Activated T-cell treated with anti-CD3 and anti-CD28 coated beads, Interleukin-2, amount 50 U/mL, for 48 hours (primary cell): ENCODE measurements around the gene MRPS7.
"Not testable (repeated sequence)": the region's sequence is repeated elsewhere in the genome, so short reads cannot be mapped to it uniquely, and the experiment has no call there.

Experiments used
- DNase-seq, 2 experiments: peaks; one replicate each; pipeline ENCODE4 v3.0.0-alpha.2; 2020

Gene MRPS7

DNA sequence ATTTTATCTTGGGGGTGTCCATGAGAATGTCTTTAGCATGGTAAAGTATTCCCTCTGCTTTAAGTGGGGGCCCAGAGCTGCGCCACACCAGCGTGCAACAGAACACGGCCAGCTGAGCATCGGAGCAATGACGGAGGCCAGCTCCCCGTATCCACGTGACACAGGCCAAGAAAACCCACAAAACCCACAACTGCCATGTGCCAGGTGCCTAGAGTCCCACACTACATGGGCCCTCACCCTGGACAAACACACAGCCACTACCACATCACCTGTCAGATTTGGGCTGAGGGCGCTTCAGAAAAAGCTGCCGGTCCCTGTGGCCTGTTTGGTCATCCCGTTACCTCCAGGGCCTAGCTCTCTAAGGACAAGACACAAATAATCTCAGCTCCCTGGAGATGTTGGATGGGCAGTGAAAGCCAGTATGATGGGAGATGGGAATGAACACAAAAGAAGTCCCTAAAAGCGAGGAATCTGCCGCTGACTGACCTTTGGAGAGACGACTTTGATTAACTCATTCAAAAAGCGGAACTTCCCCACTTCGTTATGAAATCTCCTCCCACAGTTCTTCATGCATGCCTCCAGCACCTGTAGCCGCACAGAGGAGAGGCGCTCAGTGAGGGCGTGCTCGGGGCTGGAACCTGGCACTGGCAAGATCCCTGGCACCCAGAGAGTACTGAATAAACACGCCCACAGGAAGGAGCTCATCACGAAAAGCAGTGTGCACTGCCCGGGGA, 17.4 kb upstream of the MRPS7 start:
- peak in 1 of 2 experiments; percentile 31 for DNase-seq

DNA sequence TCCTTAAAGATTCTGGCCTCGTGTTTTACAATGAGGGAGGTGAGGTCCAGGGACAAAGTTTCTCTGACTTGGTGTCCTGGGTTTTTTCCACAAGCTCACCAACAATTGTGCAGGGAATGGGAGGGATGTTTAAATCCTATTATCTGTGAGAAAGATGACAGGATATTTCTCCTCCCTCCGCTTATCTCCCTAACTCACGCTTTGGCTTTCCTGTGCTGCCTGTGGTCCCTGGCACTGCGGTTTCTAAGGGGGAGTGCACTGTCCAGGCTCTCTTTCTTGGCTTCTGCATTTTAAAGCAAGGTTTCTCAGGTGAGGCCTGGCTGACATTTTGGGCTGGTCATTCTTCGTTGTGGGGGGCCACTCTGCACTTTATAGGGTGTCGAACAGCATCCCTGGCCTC, 16.7 kb upstream of the MRPS7 start:
- no peak for DNase-seq

DNA sequence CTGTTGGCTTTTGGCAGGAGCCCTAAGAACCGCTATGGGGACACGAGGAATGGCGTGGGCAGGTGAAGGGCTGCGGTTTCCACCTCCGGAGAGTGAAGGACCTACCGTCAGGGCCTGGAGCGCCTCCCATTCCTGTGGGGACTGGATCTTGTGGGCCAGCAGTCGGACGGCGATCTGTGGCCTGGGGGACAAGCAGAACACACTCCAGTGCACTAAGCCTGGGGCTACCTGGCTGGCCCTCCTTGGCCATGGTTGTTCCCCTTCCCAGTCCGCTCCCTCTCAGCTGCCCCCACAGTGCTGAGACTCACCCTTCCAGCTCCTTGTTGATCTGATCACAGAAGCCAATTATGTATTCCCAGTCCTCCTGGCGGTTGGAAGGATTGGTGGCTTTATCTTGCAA, 15.3 kb upstream of the MRPS7 start:
- DNase-seq: no peak

DNA sequence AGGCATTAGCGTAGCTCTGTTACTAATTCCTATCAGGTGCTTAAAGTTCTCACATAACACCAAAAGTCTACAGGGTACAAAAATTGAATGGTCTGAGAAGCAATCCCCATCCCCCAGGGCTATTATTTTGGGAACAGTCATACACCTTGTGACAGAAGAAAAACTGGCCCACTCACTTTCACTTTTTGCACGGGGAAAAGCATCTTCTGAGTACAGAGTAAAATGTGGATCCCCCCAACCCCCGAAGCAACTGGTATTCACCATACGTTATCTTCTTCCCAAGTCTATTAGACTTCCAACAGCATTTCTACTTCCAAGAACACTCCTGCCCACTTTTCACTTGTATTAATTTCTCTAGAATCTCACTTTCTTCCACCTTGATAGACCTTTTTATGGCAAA, 12.1 kb upstream of the MRPS7 start:
- no peak for DNase-seq

DNA sequence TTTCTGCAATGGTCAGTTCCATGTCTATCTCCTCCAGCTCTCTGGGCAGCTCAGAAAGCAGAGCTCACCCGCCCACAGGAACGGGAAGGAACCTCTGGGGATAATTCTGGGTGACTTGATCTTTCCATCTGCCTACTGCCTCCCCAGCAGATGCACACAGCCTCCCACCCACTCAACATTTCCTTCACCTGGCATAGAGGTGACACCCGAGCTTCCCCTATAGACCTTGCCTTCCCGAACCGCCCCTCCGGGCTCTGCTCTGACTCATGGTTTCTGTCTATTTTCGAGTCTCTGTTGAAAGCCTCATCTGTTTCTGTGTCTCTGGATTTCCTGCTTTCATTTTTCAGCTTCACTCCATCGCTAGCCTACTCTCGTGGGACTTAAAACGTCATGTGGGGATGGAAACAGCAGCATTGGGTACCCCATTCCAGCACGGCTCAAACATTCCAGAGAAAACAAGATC, 11.6 kb upstream of the MRPS7 start:
- peak; percentile 88 for DNase-seq

DNA sequence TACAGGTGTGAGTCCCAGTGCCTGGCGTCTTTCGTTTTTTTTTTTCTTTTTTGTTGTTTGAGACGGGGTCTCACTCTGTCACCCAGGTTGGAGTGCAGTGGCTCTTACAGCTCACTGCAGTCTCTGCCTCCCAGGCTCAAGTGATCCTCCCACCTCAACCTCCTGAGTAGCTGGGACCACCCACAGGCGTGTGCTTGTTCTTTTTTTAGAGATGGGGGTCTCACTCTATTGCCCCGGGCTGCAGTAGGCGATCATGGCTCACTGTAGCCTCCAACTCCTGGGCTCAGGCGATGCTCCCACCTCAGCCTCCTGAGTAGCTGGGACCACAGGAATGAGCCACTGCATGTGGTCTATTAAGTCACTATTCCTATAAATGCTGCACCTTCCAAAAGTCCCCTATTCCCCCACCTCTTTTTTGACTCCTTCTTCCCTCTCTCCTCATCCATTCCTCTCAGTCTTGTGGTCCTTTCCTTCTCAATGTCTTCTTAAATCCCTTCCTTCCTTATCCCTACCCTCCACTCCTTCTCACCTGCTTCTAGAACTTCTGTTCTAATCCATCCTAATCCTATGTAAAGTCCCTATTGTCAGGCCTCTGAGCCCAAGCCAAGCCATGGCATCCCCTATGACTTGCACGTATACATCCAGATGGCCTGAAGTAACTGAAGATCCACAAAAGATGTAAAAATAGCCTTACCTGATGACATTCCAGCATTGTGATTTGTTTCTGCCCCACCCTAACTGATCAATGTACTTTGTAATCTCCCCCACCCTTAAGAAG, 9.5 kb upstream of the MRPS7 start:
- no peak for DNase-seq

DNA sequence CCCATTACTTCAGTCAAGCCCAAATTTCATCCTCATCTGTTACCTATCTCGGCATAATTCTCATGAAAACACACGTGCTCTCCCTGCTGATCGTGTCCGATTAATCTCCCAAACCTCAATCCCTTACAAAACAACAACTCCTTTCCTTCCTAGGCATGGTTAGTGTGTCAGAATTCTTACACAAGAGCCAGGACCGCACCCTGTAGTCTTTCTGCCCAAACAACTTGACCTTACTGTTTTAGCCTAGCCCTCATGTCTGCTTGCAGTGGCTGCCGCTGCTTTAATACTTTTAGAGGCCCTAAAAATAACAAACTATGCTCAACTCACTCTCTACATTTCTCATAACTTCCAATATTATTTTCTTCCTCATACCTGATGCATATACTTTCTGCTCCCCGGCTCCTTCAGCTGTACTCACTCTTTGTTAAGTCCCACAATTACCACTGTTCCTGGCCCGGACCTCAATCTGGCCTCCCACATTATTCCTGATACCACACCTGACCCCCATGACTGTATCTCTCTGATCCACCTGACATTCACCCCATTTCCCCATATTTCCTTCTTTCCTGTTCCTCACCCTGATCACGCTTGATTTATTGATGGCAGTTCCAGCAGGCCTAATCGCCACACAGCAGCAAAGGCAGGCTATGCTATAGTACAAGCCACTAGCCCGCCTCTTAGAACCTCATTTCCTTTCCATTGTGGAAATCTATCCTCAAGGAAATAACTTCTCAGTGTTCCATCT, 5.6 kb upstream of the MRPS7 start:
- not testable (repeated sequence) for DNase-seq

DNA sequence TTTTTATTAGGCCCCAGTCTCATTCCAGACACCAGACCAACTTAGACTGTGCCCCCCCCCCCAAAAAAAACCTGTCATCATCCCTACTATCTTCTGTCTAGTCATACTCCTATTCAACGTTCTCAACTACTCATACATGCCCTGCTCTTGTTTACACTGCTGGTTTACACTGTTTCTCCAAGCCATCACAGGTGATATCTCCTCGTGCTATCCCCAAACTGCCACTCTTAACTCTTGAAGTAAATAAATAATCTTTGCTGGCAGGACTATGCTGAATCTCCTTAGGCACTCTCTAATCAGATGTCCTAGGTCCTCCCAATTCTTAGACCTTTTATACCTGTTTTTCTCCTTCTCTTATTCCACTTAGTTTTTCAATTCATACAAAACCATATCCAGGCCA, 4.5 kb upstream of the MRPS7 start:
- DNase-seq: not testable (repeated sequence)

DNA sequence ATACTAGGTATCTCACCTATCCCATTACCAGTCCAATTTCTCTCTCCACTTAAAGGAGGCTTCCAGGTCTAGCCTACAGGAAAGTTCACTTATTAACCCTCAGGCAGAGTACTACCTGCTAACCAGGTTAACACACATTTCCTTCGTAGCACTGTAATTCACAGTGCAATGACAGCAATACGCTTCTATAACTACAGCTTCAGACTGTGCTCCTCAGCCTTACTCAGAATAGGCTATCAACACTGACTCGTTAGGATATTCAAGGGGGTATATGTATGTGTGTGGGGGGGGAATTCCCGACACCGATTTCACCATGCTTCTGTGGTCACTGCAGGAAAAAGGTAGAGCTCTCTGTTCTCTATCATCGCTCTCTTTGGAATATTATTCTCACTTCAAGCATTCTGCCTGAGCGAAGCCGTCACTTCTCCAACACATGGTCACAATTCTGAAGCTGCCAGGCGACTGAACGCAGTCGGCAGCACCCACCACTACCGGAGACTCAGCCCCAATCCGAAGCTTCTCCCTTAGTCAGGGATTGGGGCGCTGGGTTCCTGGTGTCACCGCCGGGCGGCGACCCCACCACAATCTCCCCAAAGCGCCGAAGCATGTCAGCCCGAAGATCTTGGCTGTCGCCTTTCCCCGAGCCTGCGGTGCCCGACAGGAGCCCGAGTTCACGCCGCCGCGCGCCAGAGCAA, 891 bp upstream of the MRPS7 start:
- no peak for DNase-seq

DNA sequence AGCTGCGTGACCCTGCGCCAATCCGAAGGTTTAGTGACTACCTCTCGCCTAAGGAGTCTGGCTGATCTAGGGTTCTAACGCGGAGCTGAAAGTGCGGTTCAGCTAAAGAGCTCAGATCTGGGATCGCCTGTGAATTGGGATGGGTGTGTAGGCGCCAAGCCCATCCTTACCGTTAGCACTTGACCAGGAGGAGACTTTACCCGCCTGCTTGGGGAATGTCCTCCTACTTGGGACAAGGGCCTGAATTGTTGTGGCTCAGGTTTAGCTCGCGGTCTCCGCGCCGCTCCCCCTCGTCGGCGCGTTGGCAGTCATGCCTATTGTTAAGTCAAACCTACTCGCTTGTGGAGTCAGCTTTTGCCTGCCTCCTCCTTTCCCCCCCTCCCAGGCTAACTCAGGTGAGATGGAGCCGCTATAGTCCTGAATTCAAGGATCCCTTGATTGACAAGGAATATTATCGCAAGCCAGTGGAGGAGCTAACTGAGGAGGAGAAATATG, 480 bp downstream of the MRPS7 start:
- DNase-seq: peak; percentile 52 to 53

DNA sequence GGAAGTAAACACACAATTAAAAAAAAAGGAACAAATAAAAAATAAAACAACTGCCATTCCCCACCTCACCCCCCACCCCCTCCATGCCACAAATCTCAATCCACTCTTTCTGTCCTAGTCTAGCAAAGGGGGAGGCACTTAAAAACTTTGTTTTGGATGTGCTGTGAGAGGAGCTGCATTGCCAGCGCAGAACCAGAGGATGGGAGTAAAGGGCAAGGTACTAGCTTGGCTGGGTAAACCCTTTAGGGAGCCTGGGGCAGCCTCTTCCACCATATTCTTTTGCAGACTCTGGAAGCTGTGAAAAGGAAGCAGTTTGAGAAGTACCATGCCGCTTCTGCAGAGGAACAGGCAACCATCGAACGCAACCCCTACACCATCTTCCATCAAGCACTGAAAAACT, 1.4 kb downstream of the MRPS7 start:
- no peak for DNase-seq

DNA sequence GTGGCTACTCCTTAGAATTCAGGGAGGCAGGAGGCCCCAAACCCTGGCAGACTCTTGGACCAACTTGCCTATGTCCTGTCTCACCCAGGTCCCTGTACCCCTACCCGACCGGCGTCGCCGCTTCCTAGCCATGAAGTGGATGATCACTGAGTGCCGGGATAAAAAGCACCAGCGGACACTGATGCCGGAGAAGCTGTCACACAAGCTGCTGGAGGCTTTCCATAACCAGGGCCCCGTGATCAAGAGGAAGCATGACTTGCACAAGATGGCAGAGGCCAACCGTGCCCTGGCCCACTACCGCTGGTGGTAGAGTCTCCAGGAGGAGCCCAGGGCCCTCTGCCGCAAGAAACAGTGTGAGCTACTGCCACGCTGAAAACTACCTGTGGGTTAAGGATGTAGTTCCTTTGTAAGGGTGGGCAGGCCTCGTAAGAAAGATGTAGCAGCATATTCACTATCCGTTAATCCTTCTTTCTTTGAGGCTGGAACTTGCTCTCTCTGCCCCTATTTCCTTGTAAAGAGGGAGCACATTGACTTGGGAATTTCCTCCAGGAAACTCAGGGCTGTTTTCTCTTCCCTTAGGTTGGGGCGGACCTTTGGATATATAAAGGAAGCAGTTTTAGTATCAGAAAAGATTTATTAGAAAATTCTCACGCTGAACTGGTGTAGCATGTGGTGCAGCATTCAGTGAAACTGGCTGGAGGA, 4.1 kb downstream of the MRPS7 start:
- no peak for DNase-seq

DNA sequence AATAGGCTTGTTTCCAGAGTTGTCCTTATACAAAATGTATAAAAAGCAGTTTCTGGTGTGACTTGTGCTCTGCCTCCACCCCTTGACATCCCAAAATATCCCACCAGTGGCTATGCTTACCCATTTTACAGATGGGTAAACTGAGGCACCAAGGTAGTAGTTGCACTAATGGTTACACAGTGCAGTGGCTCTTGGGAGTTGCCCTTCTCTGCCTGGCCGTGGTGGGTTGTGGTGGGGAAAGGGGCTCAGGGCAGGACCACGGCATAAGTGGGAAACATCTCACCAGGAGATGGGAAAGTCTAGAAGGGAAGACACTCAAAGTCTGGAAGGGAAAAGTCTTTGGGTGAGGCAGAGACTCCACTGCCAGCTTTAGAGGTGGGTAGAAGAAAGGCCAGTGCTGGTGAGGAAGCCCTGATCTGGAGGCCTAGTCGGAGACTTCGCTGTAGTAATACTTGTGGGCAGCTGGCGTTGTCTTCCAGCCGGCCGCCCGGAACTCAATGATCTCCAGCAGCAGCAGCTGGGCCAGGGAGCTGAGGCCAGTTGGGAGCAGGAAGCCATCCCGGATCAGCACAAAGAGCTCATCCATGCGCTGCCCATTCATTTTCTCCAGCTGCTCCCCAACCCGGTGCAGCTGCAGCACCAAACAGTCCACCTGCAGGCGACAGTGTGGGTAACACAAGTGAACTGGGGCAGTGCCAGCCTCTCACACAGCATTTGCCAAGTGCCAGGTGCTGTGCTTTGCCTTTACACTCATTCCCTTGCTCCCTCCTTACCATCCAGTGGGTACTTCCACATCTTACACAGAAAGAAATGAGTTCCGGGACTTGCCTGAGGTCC, 4.9 kb downstream of the MRPS7 start:
- no peak for DNase-seq

DNA sequence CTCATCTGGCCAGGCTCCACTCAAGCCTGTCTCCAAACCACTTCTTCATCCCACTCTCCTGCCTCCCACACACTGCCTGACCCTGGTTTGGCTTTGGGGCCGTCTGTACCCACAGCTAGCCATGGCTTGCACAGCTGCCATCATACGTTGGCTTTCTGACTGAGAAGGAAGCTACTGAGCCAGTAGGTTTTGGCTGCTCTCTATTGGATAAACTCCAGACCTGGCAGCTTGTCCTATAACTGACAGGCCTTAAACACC, 5.4 kb downstream of the MRPS7 start:
- DNase-seq: no peak

DNA sequence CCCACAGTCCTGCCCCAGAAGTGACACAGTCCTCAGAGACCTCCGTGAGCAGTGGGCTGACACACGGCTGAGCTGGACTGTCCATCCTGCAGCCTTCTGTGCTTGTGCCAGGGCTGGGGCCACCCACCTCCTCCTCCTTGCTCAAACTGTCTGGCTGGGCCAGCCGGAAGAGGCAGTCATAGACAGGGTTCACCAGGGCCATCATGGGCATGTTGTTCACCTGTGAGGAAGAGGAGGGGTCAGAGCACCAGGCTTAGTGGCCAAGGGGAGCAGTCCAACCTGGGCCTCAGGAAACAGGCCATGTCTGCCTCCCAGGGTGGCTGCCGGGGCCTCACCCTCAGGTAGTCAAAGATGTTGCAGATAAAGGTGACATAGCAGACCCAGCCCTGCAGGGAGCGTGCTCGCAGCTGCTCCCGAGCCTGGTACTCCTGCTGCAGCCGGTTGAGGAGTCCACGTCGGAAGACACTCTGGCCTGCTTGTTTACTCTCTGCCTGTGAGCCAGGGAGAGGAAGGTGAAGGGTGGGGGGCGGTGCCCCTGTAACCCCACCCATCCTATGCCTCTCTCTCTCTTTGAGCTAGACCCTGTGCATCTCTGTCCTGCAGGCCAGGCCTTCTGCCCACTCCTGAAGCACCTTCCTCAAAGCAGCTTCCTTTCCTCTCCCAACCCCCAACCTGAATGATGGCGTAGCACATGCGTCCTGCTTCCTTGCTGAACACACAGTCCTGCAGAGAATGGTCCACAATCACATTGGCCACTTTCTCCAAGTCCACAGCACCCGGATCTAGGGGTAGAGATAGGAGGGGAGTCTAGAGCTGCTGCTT, 5.9 kb downstream of the MRPS7 start:
- peak in 1 of 2 experiments; percentile 28 for DNase-seq

DNA sequence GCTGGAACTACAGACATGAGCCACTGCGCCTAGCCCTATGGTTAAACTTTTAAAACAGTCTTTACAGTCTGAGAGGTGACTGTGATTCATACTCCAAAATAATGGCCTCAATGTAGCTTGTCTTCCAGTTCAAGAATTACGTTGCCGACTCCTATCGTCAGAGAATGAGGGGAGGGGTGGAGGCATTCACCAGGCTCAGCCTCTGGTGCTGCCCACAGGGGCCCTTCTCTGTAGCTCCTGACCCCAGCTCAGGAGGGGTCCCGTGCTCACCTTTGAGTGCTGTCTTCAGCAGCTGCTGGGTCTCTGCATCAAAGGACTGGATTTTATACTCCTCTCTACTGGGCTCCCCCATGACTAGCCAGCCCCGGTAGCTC, 8.2 kb downstream of the MRPS7 start:
- DNase-seq: no peak

DNA sequence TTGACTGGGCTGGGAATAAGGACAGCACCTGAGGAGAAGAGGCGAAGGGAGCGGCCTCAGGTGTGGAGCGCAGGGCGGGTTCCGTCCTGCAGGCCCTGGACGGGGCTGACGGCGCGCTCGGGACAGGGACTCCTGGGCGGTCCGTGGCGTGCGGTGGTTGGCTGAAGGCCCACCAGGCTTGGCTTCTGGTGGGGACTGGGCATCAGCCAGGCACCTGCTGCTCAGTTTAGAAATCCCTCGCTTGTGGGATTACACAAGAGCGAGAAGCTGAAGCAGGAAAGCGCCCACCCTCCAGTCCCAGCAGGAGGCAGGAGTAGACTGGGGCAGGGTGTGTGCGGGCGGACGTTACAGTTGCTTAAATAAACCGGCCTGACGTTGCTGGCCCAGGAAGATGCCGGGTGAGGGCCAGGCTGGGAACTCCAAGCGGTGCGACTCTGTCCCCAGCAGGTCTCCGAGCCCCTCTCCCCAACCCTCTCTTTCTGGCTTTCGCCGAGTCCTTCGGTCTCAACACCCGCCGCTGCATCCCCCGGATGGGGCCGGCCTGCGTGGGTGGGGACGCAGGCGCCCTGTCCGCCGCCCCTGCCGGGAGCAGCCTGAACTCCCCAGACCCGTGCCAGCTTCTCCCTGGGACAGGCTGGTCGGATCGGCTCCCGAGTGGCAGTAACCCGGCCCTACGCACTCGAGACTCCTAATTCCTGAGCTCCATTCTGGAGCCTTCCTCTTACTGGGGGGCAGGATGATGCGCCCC, 8.7 kb downstream of the MRPS7 start:
- peak; percentile 82 to 85 for DNase-seq

DNA sequence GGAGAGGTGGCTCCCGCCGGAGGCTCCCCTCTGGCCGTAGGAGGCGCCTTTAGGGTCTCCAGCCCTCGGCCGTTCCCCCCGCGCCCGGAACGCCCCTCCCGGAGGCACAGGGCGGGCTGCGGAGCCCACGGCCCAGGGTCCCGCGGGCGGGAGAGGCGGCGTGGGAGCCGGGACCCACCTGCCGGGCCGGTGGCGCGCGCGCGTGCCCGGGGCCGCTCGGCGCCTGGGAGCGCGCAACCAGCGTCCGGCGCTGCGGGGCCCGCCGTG, 9.2 kb downstream of the MRPS7 start, which contains the start of gene MIF4GD:
MIF4GD (minus strand) TSS at position 266 of the 267 bp plus-strand sequence. CDS start 1,036 bp downstream, outside the sequence.
- no peak for DNase-seq

DNA sequence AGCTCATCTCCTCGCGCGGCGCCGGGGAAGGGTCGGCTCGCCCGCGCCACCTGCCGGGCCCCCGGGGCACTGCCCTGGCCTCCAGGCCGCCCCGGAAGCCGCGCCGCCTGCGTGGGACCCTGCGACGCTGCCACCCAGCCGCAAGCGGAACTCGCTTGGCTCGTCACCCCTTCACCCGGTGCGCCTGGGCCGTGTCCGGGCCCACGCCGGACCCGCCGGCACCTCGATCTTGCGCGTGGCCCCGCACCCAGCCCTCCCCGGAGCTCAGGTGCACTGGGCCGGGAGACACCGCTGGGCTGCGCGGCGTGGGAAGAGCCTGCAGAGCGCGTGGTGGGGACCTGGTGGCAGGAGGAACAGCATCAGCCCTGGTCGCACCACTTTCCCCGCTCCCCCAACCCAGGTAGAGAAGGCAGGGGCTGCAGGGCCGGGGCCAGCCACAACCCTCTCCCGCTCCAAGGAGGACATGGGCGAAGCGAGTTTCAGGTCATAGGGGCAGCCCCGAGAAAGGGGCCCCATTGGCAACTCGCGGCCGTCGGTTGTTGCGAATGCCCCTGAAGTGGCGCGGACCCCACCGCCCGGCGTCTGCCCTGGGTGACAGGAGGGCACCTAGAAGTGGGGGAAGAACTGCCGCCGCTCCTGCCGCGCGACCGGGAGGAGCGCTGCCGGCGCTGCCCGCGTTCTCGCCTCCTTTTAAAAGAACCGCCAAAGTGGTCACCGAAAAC, 9.7 kb downstream of the MRPS7 start:
- DNase-seq: peak; percentile 89 to 94
